GM23338 (cell line): Measurements from ENCODE around the gene CLCN1.

Experiments
- CREB1 ChIP-seq: fragments of 250-450 bp; sonication (Bioruptor Pico); IDR thresholded peaks from 2 replicates; pipeline ENCODE4 v1.5.0; 2020; ENCODE audit warnings: low read depth, mild to moderate bottlenecking, moderate library complexity
- ETS1 ChIP-seq: IDR thresholded peaks from 2 replicates; pipeline ENCODE4 v1.6.1; 2016; ENCODE audit warnings: antibody characterized with exemption
- EZH2 ChIP-seq: fragments of 200-600 bp; sonication (generic); IDR thresholded peaks from one replicate; pipeline ENCODE4 v1.8.0; 2017; ENCODE audit warnings: antibody characterized with exemption, mild to moderate bottlenecking, low read depth; ENCODE audit not compliant: unreplicated experiment
- EZH2phosphoT487 ChIP-seq: fragments of 200-600 bp; sonication (generic); IDR thresholded peaks from one replicate; pipeline ENCODE4 v1.8.1; 2018; ENCODE audit warnings: antibody characterized with exemption; ENCODE audit not compliant: unreplicated experiment
- JUNB ChIP-seq: IDR thresholded peaks from one replicate; pipeline ENCODE4 v1.6.1; 2016; ENCODE audit warnings: antibody characterized with exemption; ENCODE audit not compliant: unreplicated experiment
- NANOG ChIP-seq: IDR thresholded peaks from 2 replicates; pipeline ENCODE4 v1.6.1; 2016; ENCODE audit warnings: antibody characterized with exemption, borderline replicate concordance
- POLR2AphosphoS5 ChIP-seq: IDR thresholded peaks from 2 replicates; pipeline ENCODE4 v1.6.1; 2016; ENCODE audit warnings: antibody characterized with exemption, low read depth
- REST ChIP-seq: IDR thresholded peaks from one replicate; pipeline ENCODE4 v1.6.1; 2018; ENCODE audit warnings: antibody characterized with exemption; ENCODE audit not compliant: unreplicated experiment
- ZNF114 ChIP-seq: fragments of 250-450 bp; sonication (Bioruptor Pico); IDR thresholded peaks from 2 replicates; pipeline ENCODE4 v1.5.0; 2020; ENCODE audit warnings: mild to moderate bottlenecking, moderate library complexity
- ZNF331 ChIP-seq: fragments of 250-450 bp; sonication (Bioruptor Pico); IDR thresholded peaks from 2 replicates; pipeline ENCODE4 v1.5.0; 2020; ENCODE audit warnings: low read depth, mild to moderate bottlenecking, moderate library complexity
- TF ChIP-seq, protein P1 (sequence below), 2 experiments: fragments of 200-600 bp in 1 of 2; sonication (generic) in 1 of 2; conservative IDR thresholded peaks; 2 replicates each; pipeline versions ENCODE4 v1.5.1 to v1.6.1; 2016 to 2017; ENCODE audit warnings: antibody characterized with exemption in 2 of 2, low read depth in 2 of 2, mild to moderate bottlenecking in 2 of 2, moderate library complexity in 1 of 2

DNA sequence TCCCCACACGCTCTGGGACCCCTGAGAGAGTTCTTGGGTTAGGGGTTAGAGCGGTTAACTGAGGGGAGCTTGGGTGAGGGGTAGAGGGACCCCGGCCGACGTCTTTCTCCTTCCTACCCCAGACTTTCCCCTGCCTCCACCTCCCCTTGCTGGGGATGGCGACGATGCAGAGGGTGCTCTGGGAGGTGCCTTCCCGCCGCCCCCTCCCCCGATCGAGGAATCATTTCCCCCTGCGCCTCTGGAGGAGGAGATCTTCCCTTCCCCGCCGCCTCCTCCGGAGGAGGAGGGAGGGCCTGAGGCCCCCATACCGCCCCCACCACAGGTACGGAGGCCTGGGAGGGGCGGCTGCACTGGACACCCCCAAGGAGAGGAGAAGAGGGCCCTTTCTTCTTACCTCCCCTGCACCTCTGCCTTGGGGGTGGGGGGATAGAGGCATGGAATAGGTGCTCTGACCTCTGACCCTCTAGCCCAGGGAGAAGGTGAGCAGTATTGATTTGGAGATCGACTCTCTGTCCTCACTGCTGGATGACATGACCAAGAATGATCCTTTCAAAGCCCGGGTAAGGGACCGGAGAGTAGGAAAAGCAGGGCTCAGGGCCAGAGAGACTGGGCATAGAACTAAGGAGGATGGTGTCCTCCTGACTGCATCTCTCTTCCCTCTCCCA lies 66.3 kb downstream of the CLCN1 start:
- TF ChIP-seq, protein P1, sequence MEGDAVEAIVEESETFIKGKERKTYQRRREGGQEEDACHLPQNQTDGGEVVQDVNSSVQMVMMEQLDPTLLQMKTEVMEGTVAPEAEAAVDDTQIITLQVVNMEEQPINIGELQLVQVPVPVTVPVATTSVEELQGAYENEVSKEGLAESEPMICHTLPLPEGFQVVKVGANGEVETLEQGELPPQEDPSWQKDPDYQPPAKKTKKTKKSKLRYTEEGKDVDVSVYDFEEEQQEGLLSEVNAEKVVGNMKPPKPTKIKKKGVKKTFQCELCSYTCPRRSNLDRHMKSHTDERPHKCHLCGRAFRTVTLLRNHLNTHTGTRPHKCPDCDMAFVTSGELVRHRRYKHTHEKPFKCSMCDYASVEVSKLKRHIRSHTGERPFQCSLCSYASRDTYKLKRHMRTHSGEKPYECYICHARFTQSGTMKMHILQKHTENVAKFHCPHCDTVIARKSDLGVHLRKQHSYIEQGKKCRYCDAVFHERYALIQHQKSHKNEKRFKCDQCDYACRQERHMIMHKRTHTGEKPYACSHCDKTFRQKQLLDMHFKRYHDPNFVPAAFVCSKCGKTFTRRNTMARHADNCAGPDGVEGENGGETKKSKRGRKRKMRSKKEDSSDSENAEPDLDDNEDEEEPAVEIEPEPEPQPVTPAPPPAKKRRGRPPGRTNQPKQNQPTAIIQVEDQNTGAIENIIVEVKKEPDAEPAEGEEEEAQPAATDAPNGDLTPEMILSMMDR (conservative IDR thresholded peaks at IDR 0.05; ENCODE audit: low read depth in 2 of 2) = no peak
- TF ChIP-seq EZH2 (no peak), POLR2AphosphoS5 (no peak), REST (no peak), ZNF331 (CRISPR knock-in tag) (no peak), CREB1 (CRISPR knock-in tag) (no peak), JUNB (no peak), NANOG (no peak), ETS1 (no peak), EZH2phosphoT487 (no peak), ZNF114 (no peak)
